Measurements from ENCODE around the gene ZBTB8B. TPM values are rescaled to one million over a fixed set of nuclear protein-coding genes. Genes with fewer than 3 reads are reported as not detected.
"Not testable (repeated sequence)": the region's sequence is repeated elsewhere in the genome, so short reads cannot be mapped to it uniquely, and the experiment has no call there.

ZBTB8B gene
- total RNA-seq, 2 experiments from 2014 or later = not detected

GRCh38 chr1:32474954-32475353, 10.1 kb downstream of the ZBTB8B start:
- DNase-seq (ENCODE audit: low spot score) = no peak
- H3K27ac ChIP-seq (ENCODE audit: low read depth, low read length, poor library complexity, severe bottlenecking) = no peak overlapping the region
- no TSS peak for BruUV-seq (replicated peaks)
- no peaks in the 10 kb centered on the region for H3K4me1 ChIP-seq (ENCODE audit: insufficient read depth, low read length, poor library complexity, severe bottlenecking)
- no peaks in the 10 kb centered on the region for H3K9me2 ChIP-seq (ENCODE audit: insufficient read depth, low read length)
- TF ChIP-seq EZH2phosphoT487 (IDR thresholded peaks at IDR 0.05; ENCODE audit: borderline replicate concordance, low read depth, low read length) (no peak), CTCF (conservative IDR thresholded peaks at IDR 0.05; ENCODE audit: low read length) (no peak)
- H3K79me2 ChIP-seq (ENCODE audit: insufficient read depth, low read depth, low read length) = no peaks in the 10 kb centered on the region
- no peaks in the 10 kb centered on the region for H4K20me1 ChIP-seq (ENCODE audit: insufficient read depth, low read length)
- intact Hi-C loops (cut with micrococcal nuclease; ENCODE audit: unreplicated experiment) = no loop called here
- H3K9me3 ChIP-seq (ENCODE audit: low read length) = no peaks in the 10 kb centered on the region
- ChIA-PET POLR2A (no interaction called here), CTCF (ENCODE audit: unreplicated experiment) (no interaction called here)
- no peak overlapping the region for H2AFZ ChIP-seq (ENCODE audit: low read length)
- H3K36me3 ChIP-seq (ENCODE audit: insufficient read depth, low read length) = no peaks in the 10 kb centered on the region
- H3K4me3 ChIP-seq (ENCODE audit: low read depth, low read length, poor library complexity, severe bottlenecking) = no peak overlapping the region
- no peak overlapping the region for H3K4me2 ChIP-seq (ENCODE audit: low read length)

- Histone ChIP-seq H3K4me1 (ENCODE audit: insufficient read depth, low read length, poor library complexity, severe bottlenecking) (no peaks in the 10 kb centered on the region), H3K4me3 (ENCODE audit: low read depth, low read length, poor library complexity, severe bottlenecking) (no peak overlapping the region), H3K4me2 (ENCODE audit: low read length) (no peak overlapping the region), H3K36me3 (ENCODE audit: insufficient read depth, low read length) (no peaks in the 10 kb centered on the region), H2AFZ (ENCODE audit: low read length) (no peak overlapping the region), H3K27ac (ENCODE audit: low read depth, low read length, poor library complexity, severe bottlenecking) (no peak overlapping the region), H4K20me1 (ENCODE audit: insufficient read depth, low read length) (no peaks in the 10 kb centered on the region), H3K9me3 (ENCODE audit: low read length) (no peaks in the 10 kb centered on the region), H3K79me2 (ENCODE audit: insufficient read depth, low read depth, low read length) (no peaks in the 10 kb centered on the region), H3K9me2 (ENCODE audit: insufficient read depth, low read length) (no peaks in the 10 kb centered on the region)
- intact Hi-C loops (cut with micrococcal nuclease; ENCODE audit: unreplicated experiment) = no loop called here
- no TSS peak for BruUV-seq (replicated peaks)
- no peak for TF ChIP-seq CTCF (conservative IDR thresholded peaks at IDR 0.05; ENCODE audit: low read length)
- no peak for TF ChIP-seq EZH2phosphoT487 (IDR thresholded peaks at IDR 0.05; ENCODE audit: borderline replicate concordance, low read depth, low read length)
- CTCF ChIA-PET (ENCODE audit: unreplicated experiment) = no interaction called here
- POLR2A ChIA-PET = no interaction called here
- no peak for DNase-seq (ENCODE audit: low spot score)
These were observed 15.1 kb downstream of the ZBTB8B start for GRCh38 chr1:32480003-32480402.

GRCh38 chr1:32480761-32481160, 15.9 kb downstream of the ZBTB8B start:
- Histone ChIP-seq H3K79me2 (ENCODE audit: insufficient read depth, low read depth, low read length) (no peaks in the 10 kb centered on the region), H4K20me1 (ENCODE audit: insufficient read depth, low read length) (no peaks in the 10 kb centered on the region), H3K4me3 (ENCODE audit: low read depth, low read length, poor library complexity, severe bottlenecking) (no peak overlapping the region), H3K9me3 (ENCODE audit: low read length) (no peaks in the 10 kb centered on the region), H3K4me1 (ENCODE audit: insufficient read depth, low read length, poor library complexity, severe bottlenecking) (no peaks in the 10 kb centered on the region), H3K4me2 (ENCODE audit: low read length) (no peak overlapping the region), H3K36me3 (ENCODE audit: insufficient read depth, low read length) (no peaks in the 10 kb centered on the region), H2AFZ (ENCODE audit: low read length) (no peak overlapping the region), H3K27ac (ENCODE audit: low read depth, low read length, poor library complexity, severe bottlenecking) (no peak overlapping the region), H3K9me2 (ENCODE audit: insufficient read depth, low read length) (no peaks in the 10 kb centered on the region)
- ChIA-PET CTCF (ENCODE audit: unreplicated experiment) (interaction anchor here (1.0 kb wide), 1 partner anchor 40 kb away, joined by 3 read pairs; no protein-coding TSS in a partner anchor), POLR2A (interaction anchor here (0.6 to 1.5 kb wide), 3 partner anchors 85 to 331 kb away, joined by 3 to 6 read pairs (median 5); no protein-coding TSS in a partner anchor)
- TF ChIP-seq EZH2phosphoT487 (IDR thresholded peaks at IDR 0.05; ENCODE audit: borderline replicate concordance, low read depth, low read length) = no peak
- TF ChIP-seq CTCF (conservative IDR thresholded peaks at IDR 0.05; ENCODE audit: low read length) = no peak
- BruUV-seq (replicated peaks) = no TSS peak
- intact Hi-C loops (cut with micrococcal nuclease; ENCODE audit: unreplicated experiment) = no loop called here
- no peak for DNase-seq (ENCODE audit: low spot score)

- H3K79me2 ChIP-seq (ENCODE audit: insufficient read depth, low read depth, low read length); H3K9me2 ChIP-seq (ENCODE audit: insufficient read depth, low read length); DNase-seq (ENCODE audit: low spot score); intact Hi-C loops (cut with micrococcal nuclease; ENCODE audit: unreplicated experiment); H3K4me3 ChIP-seq (ENCODE audit: low read depth, low read length, poor library complexity, severe bottlenecking); H3K27ac ChIP-seq (ENCODE audit: low read depth, low read length, poor library complexity, severe bottlenecking); H3K4me2 ChIP-seq (ENCODE audit: low read length); H2AFZ ChIP-seq (ENCODE audit: low read length); H3K36me3 ChIP-seq (ENCODE audit: insufficient read depth, low read length); H3K9me3 ChIP-seq (ENCODE audit: low read length); H4K20me1 ChIP-seq (ENCODE audit: insufficient read depth, low read length); BruUV-seq (replicated peaks); H3K4me1 ChIP-seq (ENCODE audit: insufficient read depth, low read length, poor library complexity, severe bottlenecking): not testable (repeated sequence)
- ChIA-PET CTCF (ENCODE audit: unreplicated experiment) (interaction anchor here (1.0 kb wide), 1 partner anchor 39 kb away, joined by 3 read pairs; no protein-coding TSS in a partner anchor), POLR2A (interaction anchor here (0.6 to 1.5 kb wide), 2 partner anchors 84 to 607 kb away, joined by 4 to 6 read pairs; no protein-coding TSS in a partner anchor)
These were observed 16.9 kb downstream of the ZBTB8B start for GRCh38 chr1:32481788-32482187.

All from OCI-LY7 (cell line).